Measurements from ENCODE around the gene LRRK1. TPM values are rescaled to one million over a fixed set of nuclear protein-coding genes. Genes with fewer than 3 reads are reported as not detected.
A peak's percentile ranks its signal among the peaks of the same experiment; 100 is the strongest.
"Not testable (repeated sequence)": the region's sequence is repeated elsewhere in the genome, so short reads cannot be mapped to it uniquely, and the experiment has no call there.

LRRK1 gene
- total RNA-seq, 1 donor = 20.2 TPM

GRCh38 chr15:101064795-101065569 is 145.8 kb downstream of the LRRK1 start:
- no peak for DNase-seq (ENCODE audit: low read depth in 2 of 3, low spot score in 2 of 3)

GRCh38 chr15:101065570-101066221 is 146.5 kb downstream of the LRRK1 start:
- DNase-seq (ENCODE audit: low read depth in 2 of 3, low spot score in 2 of 3) = no peak

GRCh38 chr15:101066501-101067408 is 147.6 kb downstream of the LRRK1 start:
- DNase-seq (ENCODE audit: low read depth in 2 of 3, low spot score in 2 of 3) = no peak

GRCh38 chr15:101067660-101068522 is 148.7 kb downstream of the LRRK1 start:
- DNase-seq (ENCODE audit: low read depth in 2 of 3, low spot score in 2 of 3) = no peak

- no peak for DNase-seq (ENCODE audit: low read depth in 2 of 3, low spot score in 2 of 3)
Measured at GRCh38 chr15:101068523-101068960, 149.4 kb downstream of the LRRK1 start.

- DNase-seq (ENCODE audit: low read depth in 2 of 3, low spot score in 2 of 3) = no peak
Measured at GRCh38 chr15:101068961-101069653, 149.9 kb downstream of the LRRK1 start.

GRCh38 chr15:101069654-101069973 is 150.5 kb downstream of the LRRK1 start:
- no peak for DNase-seq (ENCODE audit: low read depth in 2 of 3, low spot score in 2 of 3)

GRCh38 chr15:101070024-101070423 is 150.9 kb downstream of the LRRK1 start:
- no peak for DNase-seq (ENCODE audit: low read depth in 2 of 3, low spot score in 2 of 3)

GRCh38 chr15:101070502-101071273 is 151.5 kb downstream of the LRRK1 start:
- DNase-seq (ENCODE audit: low read depth in 2 of 3, low spot score in 2 of 3) = peak in 1 of 3 donors; percentile 38

GRCh38 chr15:101071651-101072050 is 152.5 kb downstream of the LRRK1 start:
- no peak for DNase-seq (ENCODE audit: low read depth in 2 of 3, low spot score in 2 of 3)

GRCh38 chr15:101072235-101072634 is 153.1 kb downstream of the LRRK1 start:
- not testable (repeated sequence) for DNase-seq (ENCODE audit: low read depth in 2 of 3, low spot score in 2 of 3)

- DNase-seq (ENCODE audit: low read depth in 2 of 3, low spot score in 2 of 3) = not testable (repeated sequence)
Measured at GRCh38 chr15:101077806-101078668, 158.9 kb downstream of the LRRK1 start.

- DNase-seq (ENCODE audit: low read depth in 2 of 3, low spot score in 2 of 3) = no peak
Measured at GRCh38 chr15:101078669-101079323, 159.6 kb downstream of the LRRK1 start.

- no peak for DNase-seq (ENCODE audit: low read depth in 2 of 3, low spot score in 2 of 3)
Measured at GRCh38 chr15:101081900-101082299, 162.7 kb downstream of the LRRK1 start.

GRCh38 chr15:101083336-101084045 is 164.3 kb downstream of the LRRK1 start:
- no peak for DNase-seq (ENCODE audit: low read depth in 2 of 3, low spot score in 2 of 3)

GRCh38 chr15:101084801-101085200 is 165.6 kb downstream of the LRRK1 start:
- no peak for DNase-seq (ENCODE audit: low read depth in 2 of 3, low spot score in 2 of 3)

GRCh38 chr15:101085311-101085700 is 166.1 kb downstream of the LRRK1 start:
- no peak for DNase-seq (ENCODE audit: low read depth in 2 of 3, low spot score in 2 of 3)

All from hematopoietic multipotent progenitor cell (in vitro differentiated cells).